Measurements from ENCODE around the gene MYO1F.
A peak's percentile ranks its signal among the peaks of the same experiment; 100 is the strongest.
"Not testable (repeated sequence)": the region's sequence is repeated elsewhere in the genome, so short reads cannot be mapped to it uniquely, and the experiment has no call there.

MYO1F gene

DNA sequence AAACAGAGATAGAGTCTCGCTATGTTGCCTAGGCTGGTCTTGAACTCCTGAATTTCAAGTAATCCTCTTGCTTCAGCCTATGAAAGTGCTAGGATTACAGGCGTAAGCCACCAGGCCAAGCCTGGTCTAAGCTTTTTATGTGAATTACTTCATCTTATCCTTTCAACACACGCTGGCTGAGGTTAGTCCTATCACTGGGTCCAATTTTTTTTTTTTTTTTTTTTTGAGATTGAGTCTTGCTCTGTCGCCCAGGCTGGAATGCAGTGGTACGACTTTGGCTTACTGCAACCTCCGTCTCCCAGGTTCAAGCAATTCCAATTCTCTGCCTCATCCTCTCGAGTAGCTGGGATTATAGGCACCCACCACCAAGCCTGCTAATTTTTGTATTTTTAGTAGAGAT, 10.4 kb downstream of the MYO1F start:
- Mint-ChIP-seq H3K4me3 (no peak overlapping the region), H3K36me3 (peaks cover 4 to 8% of the 10 kb centered on the region in 2 donors), H3K27me3 (no peaks in the 10 kb centered on the region), H3K9me3 (no peaks in the 10 kb centered on the region), H3K27ac (no peak overlapping the region), H3K4me1 (peaks cover 17 to 44% of the 10 kb centered on the region in 2 donors)
- DNase-seq = no peak
- no peak for ATAC-seq (replicated peaks)

DNA sequence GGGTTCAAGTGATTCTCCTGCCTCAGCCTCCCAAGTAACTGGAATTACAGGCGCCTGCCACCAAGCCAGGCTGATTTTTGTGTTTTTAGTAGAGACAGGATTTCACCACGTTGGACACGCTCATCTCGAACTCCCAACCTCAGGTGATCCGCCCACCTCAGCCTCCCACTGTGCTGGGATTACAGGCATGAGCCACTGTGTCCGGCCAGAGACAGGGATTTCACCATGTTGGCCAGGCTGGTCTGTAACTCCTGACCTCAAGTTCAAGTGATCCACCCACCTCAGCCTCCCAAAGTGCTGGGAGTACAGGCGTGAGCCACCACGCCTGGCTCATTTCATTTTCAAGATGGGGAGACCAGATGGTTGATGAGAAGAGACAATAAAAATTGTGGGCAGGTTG, 12.4 kb downstream of the MYO1F start:
- H3K27me3 Mint-ChIP-seq; H3K9me3 Mint-ChIP-seq; H3K4me3 Mint-ChIP-seq; DNase-seq; ATAC-seq (replicated peaks); H3K27ac Mint-ChIP-seq; H3K36me3 Mint-ChIP-seq: not testable (repeated sequence)
- peaks cover 17 to 26% of the 10 kb centered on the region in 2 donors for H3K4me1 Mint-ChIP-seq

DNA sequence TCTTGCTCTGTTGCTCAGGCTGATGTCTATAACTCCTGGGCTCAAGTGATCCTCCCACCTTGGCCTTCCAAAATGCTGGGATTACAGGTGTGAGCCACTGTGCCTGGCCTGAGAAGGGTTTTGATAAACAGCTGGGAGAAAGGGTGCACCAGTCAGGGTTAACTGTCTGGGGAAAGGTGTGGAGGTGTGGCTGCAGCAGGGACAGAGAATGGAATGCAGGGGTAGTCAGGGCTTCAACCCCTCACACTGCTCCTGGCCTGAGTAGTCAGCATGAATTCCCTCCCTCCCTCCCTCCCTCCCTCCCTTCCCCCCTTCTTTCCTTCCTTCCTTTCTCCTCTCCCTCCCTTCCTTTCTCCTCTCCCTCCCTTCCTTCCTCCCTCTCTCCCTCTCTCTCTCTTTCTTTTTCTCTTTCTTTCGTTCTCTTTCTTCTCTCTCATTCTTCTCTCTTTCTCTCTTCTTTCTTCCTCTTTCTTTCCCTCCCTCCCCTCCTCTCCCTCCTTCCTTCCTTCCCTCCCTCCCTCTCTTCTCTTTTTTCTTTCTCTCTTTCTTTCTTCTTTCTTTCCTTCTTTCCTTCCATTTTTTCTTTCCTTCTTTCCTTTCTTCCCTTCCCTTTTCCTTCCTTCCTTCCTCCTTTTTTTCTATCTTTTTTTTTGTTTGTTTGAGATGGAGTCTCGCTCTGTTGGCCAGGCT, 16.0 kb downstream of the MYO1F start:
- H3K4me3 Mint-ChIP-seq = no peak overlapping the region
- H3K27ac Mint-ChIP-seq = peak overlapping the region; percentile 47
- H3K4me1 Mint-ChIP-seq = peaks cover 13 to 24% of the 10 kb centered on the region in 2 donors
- no peak for ATAC-seq (replicated peaks)
- no peaks in the 10 kb centered on the region for H3K27me3 Mint-ChIP-seq
- no peak for DNase-seq
- H3K9me3 Mint-ChIP-seq = no peaks in the 10 kb centered on the region
- H3K36me3 Mint-ChIP-seq = peaks cover 4 to 12% of the 10 kb centered on the region in 2 donors

DNA sequence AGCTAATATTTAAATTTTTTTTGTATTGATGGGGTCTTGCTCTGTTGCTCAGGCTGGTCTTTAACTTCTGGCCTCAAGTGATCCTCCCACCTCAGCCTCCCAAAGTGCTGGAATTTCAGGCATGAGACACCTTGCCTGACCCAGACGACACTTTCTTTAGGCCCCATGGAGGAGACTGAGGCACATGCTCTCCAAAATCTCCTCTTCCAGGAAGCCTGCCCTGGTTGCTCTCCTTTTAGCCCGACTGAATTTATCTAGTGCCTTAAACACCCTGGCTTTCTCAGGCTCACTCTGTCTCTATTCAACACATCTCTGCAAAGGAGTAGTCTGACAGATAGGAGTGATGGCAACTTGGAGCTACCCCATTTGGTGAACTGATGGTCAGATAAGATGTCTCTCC, 18.9 kb downstream of the MYO1F start:
- H3K36me3 Mint-ChIP-seq = peaks cover 10 to 20% of the 10 kb centered on the region in 2 donors
- no peaks in the 10 kb centered on the region for H3K27me3 Mint-ChIP-seq
- DNase-seq (no peak), ATAC-seq (replicated peaks) (no peak)
- H3K27ac Mint-ChIP-seq = peak overlapping the region; percentile 60
- no peaks in the 10 kb centered on the region for H3K9me3 Mint-ChIP-seq
- peaks cover 8 to 12% of the 10 kb centered on the region in 2 donors for H3K4me1 Mint-ChIP-seq
- no peak overlapping the region for H3K4me3 Mint-ChIP-seq

DNA sequence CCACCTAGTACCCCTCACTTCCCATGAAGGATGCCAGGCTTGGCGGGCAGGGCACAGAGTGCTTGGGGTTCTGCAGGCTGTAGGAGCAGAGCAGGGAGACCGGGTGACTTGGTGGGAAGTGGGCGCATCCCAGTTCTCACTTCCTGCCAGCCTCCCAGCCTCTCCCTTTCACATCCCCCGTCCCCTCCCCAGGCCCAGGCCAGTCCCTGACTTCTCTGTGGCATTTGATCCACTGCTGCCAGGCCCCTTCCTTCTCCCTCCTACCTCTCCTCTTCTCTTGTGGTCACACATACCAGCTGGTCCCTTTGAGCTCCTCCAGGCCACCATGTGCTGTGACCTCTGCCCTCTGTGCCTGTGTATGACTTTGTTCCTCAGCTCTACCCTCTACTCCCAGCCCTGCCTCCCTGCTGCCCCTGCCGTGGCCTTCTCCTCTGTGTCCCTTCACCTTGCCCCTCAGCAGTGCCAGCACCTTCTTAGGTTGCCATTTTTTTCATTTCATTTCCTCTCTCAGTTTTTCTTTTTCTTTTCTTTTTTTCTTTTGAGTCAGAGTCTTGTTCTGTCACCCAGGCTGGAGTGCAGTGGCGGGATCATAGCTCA, 19.5 kb downstream of the MYO1F start:
- H3K4me1 Mint-ChIP-seq = peaks cover 8 to 12% of the 10 kb centered on the region in 2 donors
- no peak for DNase-seq
- H3K9me3 Mint-ChIP-seq = no peaks in the 10 kb centered on the region
- H3K27me3 Mint-ChIP-seq = no peaks in the 10 kb centered on the region
- H3K36me3 Mint-ChIP-seq = peaks cover 14 to 23% of the 10 kb centered on the region in 2 donors
- no peak for ATAC-seq (replicated peaks)
- peak overlapping the region; percentile 60 for H3K27ac Mint-ChIP-seq
- H3K4me3 Mint-ChIP-seq = no peak overlapping the region

DNA sequence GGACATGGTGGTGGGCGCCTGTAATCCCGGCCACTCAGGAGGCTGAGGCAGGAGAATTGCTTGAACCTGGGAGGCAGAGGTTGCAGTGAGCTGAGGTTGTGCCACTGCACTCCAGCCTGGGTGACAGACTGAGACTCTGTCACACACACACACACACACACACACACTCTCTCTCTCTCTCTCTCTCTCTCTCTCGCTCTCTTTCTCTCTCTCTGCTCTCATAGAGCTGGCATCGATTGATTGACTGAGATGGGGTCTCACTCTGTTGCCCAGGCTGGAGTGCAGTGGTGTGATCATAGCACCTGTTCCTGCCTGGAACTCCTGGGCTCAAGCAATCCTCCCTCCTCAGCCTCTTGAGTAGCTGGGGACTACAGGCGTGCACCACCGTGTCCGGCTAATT, 23.5 kb downstream of the MYO1F start:
- not testable (repeated sequence) for ATAC-seq (replicated peaks); H3K9me3 Mint-ChIP-seq; DNase-seq; H3K27me3 Mint-ChIP-seq; H3K4me3 Mint-ChIP-seq; H3K27ac Mint-ChIP-seq
- H3K36me3 Mint-ChIP-seq = peaks cover 22 to 30% of the 10 kb centered on the region in 2 donors
- H3K4me1 Mint-ChIP-seq = peaks cover 8 to 12% of the 10 kb centered on the region in 2 donors

DNA sequence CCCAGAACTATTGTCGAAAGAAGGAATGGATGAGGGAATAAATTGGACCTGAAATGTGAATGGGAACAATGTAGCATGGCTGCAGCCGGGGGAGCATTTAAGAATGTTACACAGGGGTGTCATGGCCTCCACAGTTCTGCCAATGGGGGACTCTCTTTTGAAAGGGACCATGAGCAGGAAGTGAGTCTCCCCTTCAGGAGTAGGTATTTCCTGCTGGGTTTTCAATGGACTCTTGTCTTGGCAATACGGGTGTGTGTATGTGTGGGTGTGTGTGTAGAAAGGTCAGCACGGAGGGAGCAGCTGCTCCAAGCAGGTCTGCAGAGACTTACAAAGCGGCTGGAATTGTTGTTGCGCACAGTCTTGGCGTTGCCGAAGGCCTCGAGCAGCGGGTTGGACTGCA, 24.4 kb downstream of the MYO1F start:
- no peaks in the 10 kb centered on the region for H3K9me3 Mint-ChIP-seq
- ATAC-seq (replicated peaks) (peak in 1 of 2 donors; percentile 67), DNase-seq (no peak)
- H3K27ac Mint-ChIP-seq = no peak overlapping the region
- H3K4me3 Mint-ChIP-seq = no peak overlapping the region
- peaks cover 5 to 7% of the 10 kb centered on the region in 2 donors for H3K4me1 Mint-ChIP-seq
- peaks cover 27 to 34% of the 10 kb centered on the region in 2 donors for H3K36me3 Mint-ChIP-seq
- no peaks in the 10 kb centered on the region for H3K27me3 Mint-ChIP-seq

DNA sequence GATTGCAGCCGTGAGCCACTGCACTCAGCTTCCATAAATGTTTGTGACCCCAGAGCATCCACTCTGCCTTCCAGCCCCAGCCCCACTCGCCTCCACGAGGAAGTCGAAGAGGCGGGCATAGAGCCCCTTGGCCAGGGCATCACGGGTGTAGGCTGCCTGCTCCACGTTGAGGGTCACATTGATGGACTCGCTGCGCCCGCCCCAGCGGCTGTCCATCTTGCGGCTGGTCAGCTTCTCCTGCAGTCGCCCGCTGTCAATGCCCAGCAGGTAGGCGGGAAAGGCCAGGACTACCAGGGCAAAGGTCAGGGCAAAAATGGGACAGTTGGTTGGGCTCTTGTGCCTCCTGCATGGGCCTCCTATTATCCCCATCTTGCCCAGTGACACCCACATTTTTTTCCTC, 27.2 kb downstream of the MYO1F start:
- ATAC-seq (replicated peaks) (no peak), DNase-seq (no peak)
- Mint-ChIP-seq H3K4me3 (no peak overlapping the region), H3K9me3 (no peaks in the 10 kb centered on the region), H3K4me1 (peaks cover 0 to 5% of the 10 kb centered on the region in 2 donors), H3K27ac (no peak overlapping the region), H3K27me3 (no peaks in the 10 kb centered on the region), H3K36me3 (peaks cover 35 to 36% of the 10 kb centered on the region in 2 donors)

DNA sequence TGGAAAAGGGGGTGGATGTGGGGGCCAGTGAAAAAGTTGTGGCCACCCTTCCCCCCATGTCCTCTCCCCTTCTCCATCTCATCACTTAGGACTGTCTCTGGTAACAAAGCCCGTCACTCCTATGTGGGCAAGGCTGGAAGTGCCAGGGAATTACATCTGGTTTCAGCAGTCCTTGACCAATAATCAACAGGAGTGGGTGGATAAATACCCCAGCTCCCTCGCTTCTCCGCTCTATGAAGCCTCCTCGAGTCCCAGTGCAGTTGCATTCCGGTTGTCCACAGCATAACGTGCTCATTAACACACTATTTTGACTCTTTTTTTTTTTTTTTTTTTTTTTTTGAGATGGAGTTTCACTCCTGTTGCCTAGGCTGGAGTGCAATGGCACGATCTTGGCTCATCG, 31.5 kb downstream of the MYO1F start:
- H3K36me3 Mint-ChIP-seq = peaks cover 20 to 22% of the 10 kb centered on the region in 2 donors
- no peak overlapping the region for H3K4me3 Mint-ChIP-seq
- H3K27ac Mint-ChIP-seq = no peak overlapping the region
- H3K9me3 Mint-ChIP-seq = no peaks in the 10 kb centered on the region
- ATAC-seq (replicated peaks) (no peak), DNase-seq (no peak)
- H3K27me3 Mint-ChIP-seq = no peaks in the 10 kb centered on the region
- peaks cover 0 to 2% of the 10 kb centered on the region in 2 donors for H3K4me1 Mint-ChIP-seq

DNA sequence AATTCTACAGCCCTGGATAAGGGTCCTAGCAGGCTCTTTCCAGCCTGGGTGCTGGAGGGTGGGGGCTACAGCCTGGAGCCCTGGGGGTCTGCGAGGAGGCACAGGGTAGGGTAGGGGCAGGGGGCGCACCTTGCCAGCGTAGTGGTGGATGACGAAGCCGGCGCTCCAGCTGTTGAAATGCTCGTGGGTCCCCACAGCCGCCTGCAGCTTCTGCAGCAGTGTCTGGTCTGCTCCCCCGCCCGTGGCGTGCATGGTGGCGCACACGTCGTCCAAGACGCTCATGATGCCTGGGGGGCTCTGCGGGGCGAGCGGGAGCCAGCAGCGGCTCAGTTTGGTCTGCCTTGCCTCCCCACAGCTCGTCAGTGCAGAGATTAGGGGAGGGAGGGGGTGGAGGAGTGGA, 33.1 kb downstream of the MYO1F start:
- H3K27ac Mint-ChIP-seq = no peak overlapping the region
- H3K9me3 Mint-ChIP-seq = no peaks in the 10 kb centered on the region
- H3K4me3 Mint-ChIP-seq = no peak overlapping the region
- ATAC-seq (replicated peaks) = no peak
- no peaks in the 10 kb centered on the region for H3K27me3 Mint-ChIP-seq
- peaks cover 23 to 29% of the 10 kb centered on the region in 2 donors for H3K36me3 Mint-ChIP-seq
- DNase-seq = no peak
- peaks cover 0 to 2% of the 10 kb centered on the region in 2 donors for H3K4me1 Mint-ChIP-seq

DNA sequence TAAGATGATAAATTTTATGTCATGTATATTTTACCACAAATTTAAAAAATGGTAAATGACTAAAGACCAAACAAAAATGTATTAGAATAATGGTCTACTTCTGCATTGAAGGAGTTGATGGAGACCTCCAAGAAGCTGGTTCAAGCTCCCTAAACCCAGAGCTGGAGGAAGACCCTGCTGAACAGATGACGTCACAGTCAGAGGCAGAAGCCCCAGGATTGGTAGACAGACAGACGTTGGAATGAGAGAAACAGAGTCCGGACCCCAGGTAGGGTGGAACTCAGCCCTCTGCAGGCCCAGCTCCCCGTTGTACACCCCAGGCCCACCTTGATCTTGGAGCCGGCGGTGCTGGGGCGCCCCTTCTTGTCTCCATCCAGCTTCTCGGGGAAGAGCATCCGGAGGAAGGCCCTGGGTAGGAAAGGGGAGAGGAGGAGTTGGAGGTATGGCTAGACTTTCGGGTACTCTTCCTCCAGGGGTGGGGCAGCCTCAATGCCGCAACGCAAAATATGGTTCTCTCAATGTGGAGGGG, 37.6 kb downstream of the MYO1F start:
- H3K9me3 Mint-ChIP-seq = no peaks in the 10 kb centered on the region
- no peaks in the 10 kb centered on the region for H3K4me1 Mint-ChIP-seq
- H3K27me3 Mint-ChIP-seq = no peaks in the 10 kb centered on the region
- no peak overlapping the region for H3K4me3 Mint-ChIP-seq
- ATAC-seq (replicated peaks) (no peak), DNase-seq (no peak)
- peaks cover 17 to 32% of the 10 kb centered on the region in 2 donors for H3K36me3 Mint-ChIP-seq
- no peak overlapping the region for H3K27ac Mint-ChIP-seq

DNA sequence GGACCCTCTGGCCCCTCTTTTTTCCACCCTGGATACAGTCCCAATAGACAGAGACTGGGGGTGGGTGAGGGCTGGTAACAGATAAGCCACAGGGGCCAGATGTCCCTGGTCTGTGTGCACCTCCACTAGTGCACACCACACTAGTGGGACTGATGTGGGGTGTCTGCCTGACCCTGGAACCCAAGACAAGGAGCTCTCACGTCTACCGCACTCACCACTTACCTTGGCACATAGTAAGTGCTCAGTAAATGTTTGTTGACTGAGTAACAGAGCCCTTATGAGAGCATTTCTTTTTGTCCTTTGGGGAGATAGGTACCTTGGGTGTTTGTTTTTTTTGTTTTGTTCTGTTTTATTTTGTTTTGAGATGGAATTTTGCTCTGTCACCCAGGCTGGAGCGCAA, 40.1 kb downstream of the MYO1F start:
- H3K4me1 Mint-ChIP-seq = no peaks in the 10 kb centered on the region
- ATAC-seq (replicated peaks) = no peak
- no peak overlapping the region for H3K27ac Mint-ChIP-seq
- DNase-seq = no peak
- peaks cover 20 to 26% of the 10 kb centered on the region in 2 donors for H3K36me3 Mint-ChIP-seq
- no peaks in the 10 kb centered on the region for H3K27me3 Mint-ChIP-seq
- H3K9me3 Mint-ChIP-seq = no peaks in the 10 kb centered on the region
- H3K4me3 Mint-ChIP-seq = no peak overlapping the region

DNA sequence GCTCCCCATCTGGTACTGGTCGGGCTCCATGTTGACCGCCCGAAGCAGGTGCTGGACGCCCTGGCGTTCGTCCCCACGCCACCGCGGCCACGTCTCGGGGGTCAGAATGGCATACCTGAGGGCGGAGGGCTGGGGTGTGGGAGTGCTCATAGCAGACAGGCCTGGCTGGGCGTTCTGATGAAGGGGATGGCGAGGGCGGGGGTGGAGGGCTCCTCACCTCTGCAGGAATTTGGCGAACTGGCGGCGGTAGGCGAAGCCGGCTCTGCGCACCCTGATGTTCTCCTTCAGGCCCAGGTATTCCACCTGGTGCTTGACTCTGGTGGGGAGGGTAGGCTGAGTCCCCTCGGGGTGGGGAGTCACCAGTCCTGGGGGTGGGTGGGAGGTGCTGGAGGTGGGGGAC, 41.0 kb downstream of the MYO1F start:
- no peaks in the 10 kb centered on the region for H3K9me3 Mint-ChIP-seq

DNA sequence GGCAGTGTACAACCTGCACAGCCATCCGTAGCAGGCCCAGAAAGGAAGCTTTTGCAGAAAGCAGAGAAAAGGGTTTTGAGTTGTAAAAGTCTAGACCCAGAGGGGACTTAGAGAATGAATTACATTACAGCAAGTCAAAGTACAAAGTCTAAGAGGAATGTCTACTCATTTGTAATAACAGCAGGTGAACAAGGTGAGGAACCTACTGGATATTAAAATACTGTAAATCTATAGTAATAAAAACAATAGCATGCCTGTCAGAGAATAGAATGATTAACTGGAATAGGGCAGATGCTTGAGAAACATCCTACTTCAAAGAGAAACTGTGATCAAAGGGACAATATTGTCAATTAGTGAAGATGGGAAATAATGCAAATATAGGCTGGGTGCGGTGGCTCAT, 45.0 kb downstream of the MYO1F start:
- H3K27ac Mint-ChIP-seq = no peak overlapping the region
- DNase-seq = no peak
- ATAC-seq (replicated peaks) = no peak
- H3K27me3 Mint-ChIP-seq = no peaks in the 10 kb centered on the region
- H3K36me3 Mint-ChIP-seq = peaks cover 40 to 48% of the 10 kb centered on the region in 2 donors
- H3K4me3 Mint-ChIP-seq = no peak overlapping the region
- no peaks in the 10 kb centered on the region for H3K4me1 Mint-ChIP-seq
- no peaks in the 10 kb centered on the region for H3K9me3 Mint-ChIP-seq

More for the DNA sequence above, 41.0 kb downstream of the MYO1F start:
- Mint-ChIP-seq H3K36me3 (peaks cover 18 to 26% of the 10 kb centered on the region in 2 donors), H3K27ac (no peak overlapping the region), H3K27me3 (no peaks in the 10 kb centered on the region), H3K4me1 (no peaks in the 10 kb centered on the region), H3K4me3 (no peak overlapping the region)
- ATAC-seq (replicated peaks) (no peak), DNase-seq (no peak)

DNA sequence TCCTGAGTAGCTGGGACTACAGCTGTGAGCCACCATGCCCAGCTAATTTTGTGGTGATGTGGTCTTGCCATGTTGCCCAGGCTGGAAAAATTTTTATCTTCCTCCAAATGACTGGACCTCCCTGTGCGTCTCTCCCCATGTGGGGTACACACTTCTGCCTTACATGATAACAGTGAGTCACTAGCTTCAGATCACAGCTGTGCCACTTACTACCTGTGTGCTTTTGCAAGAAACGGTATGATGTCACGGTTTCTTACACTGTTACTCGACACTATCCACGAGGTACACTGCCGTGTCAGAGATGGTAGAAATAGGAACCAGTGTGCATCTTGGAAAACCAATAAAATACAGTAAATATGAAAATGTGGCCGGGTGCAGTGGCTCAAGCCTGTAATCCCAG, 45.8 kb downstream of the MYO1F start:
- Mint-ChIP-seq H3K9me3 (no peaks in the 10 kb centered on the region), H3K4me1 (no peaks in the 10 kb centered on the region), H3K36me3 (peaks cover 43 to 54% of the 10 kb centered on the region in 2 donors), H3K27ac (no peak overlapping the region), H3K27me3 (no peaks in the 10 kb centered on the region), H3K4me3 (no peak overlapping the region)
- ATAC-seq (replicated peaks) (no peak), DNase-seq (no peak)

Measured in stimulated activated naive B cell treated with anti-CD40 and anti-IgM and Interleukin-4, amounts not matched to agents 10 μg/mL and 1 μg/mL and 100 μg/mL, for 72 hours (primary cell).